ENCODE measurements around the gene SUPT5H.

SUPT5H gene

DNA sequence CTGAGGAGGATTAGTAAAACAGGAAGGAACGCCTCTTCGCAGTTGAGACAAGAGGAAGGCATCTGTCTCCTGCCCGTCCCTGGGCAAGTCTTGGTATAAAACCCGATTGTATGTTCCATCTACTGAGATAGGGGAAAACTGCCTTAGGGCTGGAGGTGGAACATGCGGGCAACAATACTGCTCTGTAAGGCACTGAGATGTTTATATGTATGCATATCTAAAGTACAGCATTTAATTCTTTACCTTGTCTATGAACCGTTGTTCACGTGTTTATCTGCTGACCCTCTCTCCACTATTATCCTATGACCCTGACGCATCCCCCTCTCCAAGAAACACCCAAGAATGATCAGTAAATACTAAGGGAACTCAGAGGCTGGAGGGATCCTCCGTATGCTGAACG is 34.5 kb downstream of the SUPT5H start:
- no peak for DNase-seq
- TF ChIP-seq, protein P1, sequence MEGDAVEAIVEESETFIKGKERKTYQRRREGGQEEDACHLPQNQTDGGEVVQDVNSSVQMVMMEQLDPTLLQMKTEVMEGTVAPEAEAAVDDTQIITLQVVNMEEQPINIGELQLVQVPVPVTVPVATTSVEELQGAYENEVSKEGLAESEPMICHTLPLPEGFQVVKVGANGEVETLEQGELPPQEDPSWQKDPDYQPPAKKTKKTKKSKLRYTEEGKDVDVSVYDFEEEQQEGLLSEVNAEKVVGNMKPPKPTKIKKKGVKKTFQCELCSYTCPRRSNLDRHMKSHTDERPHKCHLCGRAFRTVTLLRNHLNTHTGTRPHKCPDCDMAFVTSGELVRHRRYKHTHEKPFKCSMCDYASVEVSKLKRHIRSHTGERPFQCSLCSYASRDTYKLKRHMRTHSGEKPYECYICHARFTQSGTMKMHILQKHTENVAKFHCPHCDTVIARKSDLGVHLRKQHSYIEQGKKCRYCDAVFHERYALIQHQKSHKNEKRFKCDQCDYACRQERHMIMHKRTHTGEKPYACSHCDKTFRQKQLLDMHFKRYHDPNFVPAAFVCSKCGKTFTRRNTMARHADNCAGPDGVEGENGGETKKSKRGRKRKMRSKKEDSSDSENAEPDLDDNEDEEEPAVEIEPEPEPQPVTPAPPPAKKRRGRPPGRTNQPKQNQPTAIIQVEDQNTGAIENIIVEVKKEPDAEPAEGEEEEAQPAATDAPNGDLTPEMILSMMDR (IDR thresholded peaks at IDR 0.05; ENCODE audit: low read length) = no peak
- TF ChIP-seq EZH2 (optimal IDR thresholded peaks at IDR 0.05; ENCODE audit: low read depth, low read length) (no peak), EZH2phosphoT487 (IDR thresholded peaks at IDR 0.05; ENCODE audit: low read length) (no peak)
- no peaks in the 10 kb centered on the region for H3K36me3 ChIP-seq (replicated peaks; ENCODE audit: insufficient read depth, low read length)
- peaks cover 4% of the 10 kb centered on the region; the same call in 1 of the 2 replicates for H3K4me1 ChIP-seq (ENCODE audit: low read length)
- H3K4me2 ChIP-seq (ENCODE audit: low read depth, low read length) = peak overlapping the region; percentile 98
- peak overlapping the region; percentile 94; the same call in 1 of the 2 replicates for H3K9ac ChIP-seq (ENCODE audit: low read length)
- no peaks in the 10 kb centered on the region for H3K9me3 ChIP-seq (replicated peaks; ENCODE audit: insufficient read depth, low read length)
- no peak overlapping the region for H3K27ac ChIP-seq (ENCODE audit: low read length)
- peaks cover 29% of the 10 kb centered on the region for H3K79me2 ChIP-seq (ENCODE audit: low read length)
- no peaks in the 10 kb centered on the region for H3K27me3 ChIP-seq (replicated peaks; ENCODE audit: insufficient read depth, low read length)
- H2AFZ ChIP-seq (ENCODE audit: low read length) = peak overlapping the region; percentile 74
- H3F3A ChIP-seq (ENCODE audit: insufficient read depth, low read length) = 0 out of 2 replicates have a peak, but pooled peaks cover 6% of the 10 kb centered on the region
- H3K4me3 ChIP-seq (ENCODE audit: low read length) = peak overlapping the region; percentile 98
- no peaks in the 10 kb centered on the region for H4K20me1 ChIP-seq (ENCODE audit: insufficient read depth, low read length)
- no peaks in the 10 kb centered on the region for H3K9me2 ChIP-seq (replicated peaks; ENCODE audit: insufficient read depth, low read length)

DNA sequence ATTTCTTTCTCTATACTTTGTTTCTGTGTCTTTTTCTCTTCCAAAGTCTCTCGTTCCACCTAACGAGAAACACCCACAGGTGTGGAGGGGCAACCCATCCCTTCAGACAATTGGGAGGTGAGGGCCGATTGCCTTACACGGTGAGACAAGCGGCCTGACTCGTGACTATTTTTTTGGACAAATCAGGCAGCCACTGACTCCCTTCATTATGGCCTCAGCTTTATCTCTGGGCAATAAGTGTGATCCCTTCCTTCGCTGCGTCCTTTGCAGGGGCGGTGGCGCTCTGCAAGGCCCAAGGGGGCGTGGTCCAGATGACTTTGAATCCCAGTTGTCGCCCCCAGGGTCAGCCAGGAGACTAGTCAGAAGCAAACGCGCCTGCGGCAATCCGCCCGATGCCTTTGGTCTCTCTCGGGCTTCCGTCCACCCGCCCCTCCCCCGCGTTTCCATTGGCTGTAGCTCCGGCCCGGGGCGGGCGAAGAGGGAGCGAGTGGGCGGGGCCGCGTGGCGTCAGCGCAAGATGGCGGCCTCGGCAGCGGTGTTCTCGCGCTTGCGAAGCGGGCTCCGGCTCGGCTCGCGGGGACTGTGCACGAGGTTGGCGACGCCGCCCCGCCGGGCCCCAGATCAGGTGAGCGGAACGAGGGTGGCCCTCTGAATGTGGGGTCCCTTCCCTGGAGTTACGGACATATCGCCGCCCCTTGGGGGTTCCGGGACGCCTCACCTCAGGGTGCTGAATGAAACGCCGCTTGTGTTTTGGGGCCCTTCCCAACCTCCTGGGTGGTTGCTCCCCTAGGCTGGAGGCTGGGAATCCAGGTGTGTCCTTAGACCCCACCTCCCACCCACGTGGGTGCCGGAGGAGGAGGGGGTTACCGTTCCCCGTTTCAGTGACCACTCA is 35.2 kb downstream of the SUPT5H start, which contains the start of gene TIMM50:
Gene TIMM50, plus strand, starts transcription at position 502 of the 892 bp plus-strand sequence. Its CDS starts 16 bp downstream, at position 518.
- Histone ChIP-seq H3K4me2 (ENCODE audit: low read depth, low read length) (peak within 1 kb of the TSS; percentile 98), H3K27ac (ENCODE audit: low read length) (peak within 1 kb of the TSS; percentile 62; the same call in 1 of the 2 replicates), H3K9me3 (replicated peaks; ENCODE audit: insufficient read depth, low read length) (no peaks in the 10 kb centered on the region), H3K4me1 (ENCODE audit: low read length) (peaks cover 4% of the 10 kb centered on the region; the same call in 1 of the 2 replicates), H3K27me3 (replicated peaks; ENCODE audit: insufficient read depth, low read length) (no peaks in the 10 kb centered on the region), H3K9me2 (replicated peaks; ENCODE audit: insufficient read depth, low read length) (no peaks in the 10 kb centered on the region), H3K4me3 (ENCODE audit: low read length) (peak within 1 kb of the TSS; percentile 98), H3K9ac (ENCODE audit: low read length) (peak within 1 kb of the TSS; percentile 94), H3K36me3 (replicated peaks; ENCODE audit: insufficient read depth, low read length) (no peaks in the 10 kb centered on the region), H3F3A (ENCODE audit: insufficient read depth, low read length) (0 out of 2 replicates have a peak, but pooled peaks cover 6% of the 10 kb centered on the region), H3K79me2 (ENCODE audit: low read length) (peaks cover 29% of the 10 kb centered on the region), H4K20me1 (ENCODE audit: insufficient read depth, low read length) (no peaks in the 10 kb centered on the region), H2AFZ (ENCODE audit: low read length) (peak within 1 kb of the TSS; percentile 74)
- TF ChIP-seq, protein P1 (IDR thresholded peaks at IDR 0.05; ENCODE audit: low read length) = no peak
- TF ChIP-seq EZH2phosphoT487 (IDR thresholded peaks at IDR 0.05; ENCODE audit: low read length) = no peak
- TF ChIP-seq EZH2 (optimal IDR thresholded peaks at IDR 0.05; ENCODE audit: low read depth, low read length) = no peak
- peak; percentile 96 for DNase-seq

DNA sequence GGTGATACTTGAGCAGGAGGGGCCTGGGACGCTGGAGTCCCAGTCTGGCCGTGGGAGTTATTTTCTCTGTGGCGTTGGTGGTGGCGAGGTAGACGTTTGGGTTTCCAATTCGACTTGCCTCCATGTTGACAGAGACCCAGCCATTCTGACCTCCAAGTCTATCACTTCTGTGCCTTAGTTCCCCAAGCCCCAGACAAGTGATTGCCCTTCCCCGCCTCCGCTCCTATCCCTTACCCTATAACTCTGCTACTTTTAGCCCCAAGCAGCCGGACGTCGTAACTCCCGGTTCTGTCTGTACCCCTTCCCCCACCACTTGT is 35.8 kb downstream of the SUPT5H start:
- TF ChIP-seq EZH2phosphoT487 (IDR thresholded peaks at IDR 0.05; ENCODE audit: low read length) = no peak
- TF ChIP-seq, protein P1 (IDR thresholded peaks at IDR 0.05; ENCODE audit: low read length) = no peak
- no peak for TF ChIP-seq EZH2 (optimal IDR thresholded peaks at IDR 0.05; ENCODE audit: low read depth, low read length)
- Histone ChIP-seq H3K4me3 (ENCODE audit: low read length) (peak overlapping the region; percentile 98), H2AFZ (ENCODE audit: low read length) (peak overlapping the region; percentile 74; the same call in 1 of the 2 replicates), H3K27me3 (replicated peaks; ENCODE audit: insufficient read depth, low read length) (no peaks in the 10 kb centered on the region), H3K36me3 (replicated peaks; ENCODE audit: insufficient read depth, low read length) (no peaks in the 10 kb centered on the region), H3K9ac (ENCODE audit: low read length) (peak overlapping the region; percentile 94), H3K4me1 (ENCODE audit: low read length) (peaks cover 4% of the 10 kb centered on the region; the same call in 1 of the 2 replicates), H3K9me3 (replicated peaks; ENCODE audit: insufficient read depth, low read length) (no peaks in the 10 kb centered on the region), H3F3A (ENCODE audit: insufficient read depth, low read length) (0 out of 2 replicates have a peak, but pooled peaks cover 3% of the 10 kb centered on the region), H3K4me2 (ENCODE audit: low read depth, low read length) (peak overlapping the region; percentile 98), H4K20me1 (ENCODE audit: insufficient read depth, low read length) (no peaks in the 10 kb centered on the region), H3K79me2 (ENCODE audit: low read length) (peaks cover 31% of the 10 kb centered on the region), H3K9me2 (replicated peaks; ENCODE audit: insufficient read depth, low read length) (no peaks in the 10 kb centered on the region), H3K27ac (ENCODE audit: low read length) (peak overlapping the region; percentile 62; the same call in 1 of the 2 replicates)
- DNase-seq = no peak
